ENCODE data around the gene ATMIN.

Gene ATMIN

GRCh38 chr16:81005610-81006161, 30.0 kb upstream of the ATMIN start:
- in situ Hi-C loops (cut with MboI; ENCODE audit: low sequenced_read_pairs) = no loop called here

- in situ Hi-C loops (cut with MboI; ENCODE audit: low sequenced_read_pairs) = no loop called here
Observed at GRCh38 chr16:81006211-81006812, 29.3 kb upstream of the ATMIN start.

GRCh38 chr16:81006813-81007695, 28.6 kb upstream of the ATMIN start, which contains the start of the genes CENPN and CMC2:
Gene CENPN (plus strand): TSS chr16:81007214. CDS start chr16:81011940, 4,726 bp downstream.
Gene CMC2 (minus strand): TSS chr16:81006885. CDS start chr16:80997394, 9,491 bp downstream.
- in situ Hi-C loops (cut with MboI; ENCODE audit: low sequenced_read_pairs) = no loop called here

GRCh38 chr16:81008505-81008789, 27.2 kb upstream of the ATMIN start:
- in situ Hi-C loops (cut with MboI; ENCODE audit: low sequenced_read_pairs) = no loop called here

GRCh38 chr16:81012974-81013373, 22.7 kb upstream of the ATMIN start:
- in situ Hi-C loops (cut with MboI; ENCODE audit: low sequenced_read_pairs) = no loop called here

- in situ Hi-C loops (cut with MboI; ENCODE audit: low sequenced_read_pairs) = no loop called here
Observed at GRCh38 chr16:81014672-81015071, 21.0 kb upstream of the ATMIN start.

GRCh38 chr16:81018496-81018895, 17.1 kb upstream of the ATMIN start:
- in situ Hi-C loops (cut with MboI; ENCODE audit: low sequenced_read_pairs) = no loop called here

GRCh38 chr16:81026429-81026828, 9.2 kb upstream of the ATMIN start:
- in situ Hi-C loops (cut with MboI; ENCODE audit: low sequenced_read_pairs) = no loop called here

GRCh38 chr16:81029930-81030604, 5.6 kb upstream of the ATMIN start:
- in situ Hi-C loops (cut with MboI; ENCODE audit: low sequenced_read_pairs) = no loop called here

GRCh38 chr16:81035975-81036750, 521 bp downstream of the ATMIN start:
- in situ Hi-C loops (cut with MboI; ENCODE audit: low sequenced_read_pairs) = no loop called here

GRCh38 chr16:81036751-81037350, 1.2 kb downstream of the ATMIN start:
- in situ Hi-C loops (cut with MboI; ENCODE audit: low sequenced_read_pairs) = no loop called here

- in situ Hi-C loops (cut with MboI; ENCODE audit: low sequenced_read_pairs) = no loop called here
Observed at GRCh38 chr16:81040131-81040530, 4.5 kb downstream of the ATMIN start.

GRCh38 chr16:81040842-81041241, 5.2 kb downstream of the ATMIN start:
- in situ Hi-C loops (cut with MboI; ENCODE audit: low sequenced_read_pairs) = no loop called here

- in situ Hi-C loops (cut with MboI; ENCODE audit: low sequenced_read_pairs) = no loop called here
Observed at GRCh38 chr16:81041696-81042095, 6.1 kb downstream of the ATMIN start.

GRCh38 chr16:81042821-81043220, 7.2 kb downstream of the ATMIN start:
- in situ Hi-C loops (cut with MboI; ENCODE audit: low sequenced_read_pairs) = no loop called here

GRCh38 chr16:81053761-81054160, 18.1 kb downstream of the ATMIN start:
- in situ Hi-C loops (cut with MboI; ENCODE audit: low sequenced_read_pairs) = no loop called here

- in situ Hi-C loops (cut with MboI; ENCODE audit: low sequenced_read_pairs) = no loop called here
Observed at GRCh38 chr16:81060576-81061306, 25.1 kb downstream of the ATMIN start.

GRCh38 chr16:81061307-81061640, 25.6 kb downstream of the ATMIN start:
- in situ Hi-C loops (cut with MboI; ENCODE audit: low sequenced_read_pairs) = no loop called here

- in situ Hi-C loops (cut with MboI; ENCODE audit: low sequenced_read_pairs) = no loop called here
Observed at GRCh38 chr16:81061871-81062608, 26.4 kb downstream of the ATMIN start.
